ENCODE results near the gene RPS24. TPM values are rescaled to one million over a fixed set of nuclear protein-coding genes. Genes with fewer than 3 reads are reported as not detected.

Gene RPS24
- total and polyA plus RNA-seq, 8 donors: 599 to 3,548 (median 970) TPM

GRCh38 chr10:78041170-78042057 is 7.8 kb downstream of the RPS24 start:
- H3K36me3 ChIP-seq: peaks cover 7 to 49% (median 22%) of the 10 kb centered on the region in 3 donors
- intact Hi-C loops (cut with DNase I): loop anchor here in 1 of 3 donors (10.0 kb wide), 1 partner anchor 613 kb away; no protein-coding TSS in a partner anchor
- H3K27me3 ChIP-seq: no peaks in the 10 kb centered on the region
- H3K27ac ChIP-seq: no peak overlapping the region
- WGBS, 2 donors: 74 to 77% methylated on average over 5 of the region's 5 CpGs
- H3K9me3 ChIP-seq: no peaks in the 10 kb centered on the region
- no peak for FAIRE-seq
- H3K4me1 ChIP-seq: peaks cover 8 to 22% (median 12%) of the 10 kb centered on the region in 3 donors
- no peak for TF ChIP-seq CTCF (IDR thresholded peaks at IDR 0.05)
- no peak overlapping the region for H3K4me3 ChIP-seq
- no peak for ATAC-seq
- no peak for DNase-seq

GRCh38 chr10:78042058-78042751 is 8.5 kb downstream of the RPS24 start:
- Histone ChIP-seq H3K4me1 (peaks cover 0 to 14% (median 11%) of the 10 kb centered on the region in 3 donors), H3K27me3 (no peaks in the 10 kb centered on the region), H3K4me3 (no peak overlapping the region), H3K36me3 (peaks cover 7 to 41% (median 22%) of the 10 kb centered on the region in 3 donors), H3K27ac (no peak overlapping the region), H3K9me3 (no peaks in the 10 kb centered on the region)
- intact Hi-C loops (cut with DNase I): loop anchor here in 1 of 3 donors (10.0 kb wide), 1 partner anchor 613 kb away; no protein-coding TSS in a partner anchor
- no peak for ATAC-seq
- WGBS, 2 donors: 79 to 91% methylated on average over 2 of the region's 2 CpGs
- FAIRE-seq: no peak
- no peak for DNase-seq
- TF ChIP-seq CTCF (IDR thresholded peaks at IDR 0.05): no peak

DNA sequence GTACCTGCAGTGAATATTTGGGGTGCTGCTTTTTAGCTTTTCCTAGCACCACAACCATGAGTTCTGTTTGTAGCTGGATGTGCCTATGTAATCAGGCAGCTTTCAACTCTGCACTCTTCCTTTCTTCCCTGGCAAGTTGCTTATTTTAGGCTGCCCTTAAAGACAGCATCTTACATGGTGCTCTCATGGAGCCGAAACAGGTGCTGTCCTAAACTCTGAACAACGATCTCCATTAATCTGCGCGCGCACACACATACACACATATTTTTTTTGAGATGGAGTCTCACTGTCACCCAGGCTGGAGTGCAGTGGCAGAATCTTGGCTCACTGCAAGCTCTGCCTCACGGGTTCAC is 9.1 kb downstream of the RPS24 start:
- intact Hi-C loops (cut with DNase I): loop anchor here in 1 of 3 donors (10.0 kb wide), 1 partner anchor 612 kb away; no protein-coding TSS in a partner anchor

GRCh38 chr10:78044179-78044578 is 10.5 kb downstream of the RPS24 start:
- peaks cover 0 to 2% (median 0%) of the 10 kb centered on the region in 3 donors for H3K4me1 ChIP-seq
- intact Hi-C loops (cut with DNase I): loop anchor here in 1 of 3 donors (10.0 kb wide), 1 partner anchor 611 kb away; no protein-coding TSS in a partner anchor

More for the DNA sequence above, 9.1 kb downstream of the RPS24 start:
- 94 to 96% methylated on average over 6 of the region's 6 CpGs for WGBS, 2 donors
- FAIRE-seq (no peak), ATAC-seq (no peak), DNase-seq (no peak)
- Histone ChIP-seq H3K4me3 (no peak overlapping the region), H3K36me3 (peaks cover 7 to 36% (median 22%) of the 10 kb centered on the region in 3 donors), H3K4me1 (peaks cover 0 to 9% (median 6%) of the 10 kb centered on the region in 3 donors), H3K27ac (no peak overlapping the region), H3K27me3 (no peaks in the 10 kb centered on the region), H3K9me3 (no peaks in the 10 kb centered on the region)
- no peak for TF ChIP-seq CTCF (IDR thresholded peaks at IDR 0.05)

More at GRCh38 chr10:78044179-78044578, 10.5 kb downstream of the RPS24 start:
- Histone ChIP-seq H3K9me3 (no peaks in the 10 kb centered on the region), H3K27me3 (no peaks in the 10 kb centered on the region), H3K4me3 (no peak overlapping the region), H3K36me3 (peaks cover 2 to 22% (median 16%) of the 10 kb centered on the region in 3 donors), H3K27ac (no peak overlapping the region)
- no peak for TF ChIP-seq CTCF (IDR thresholded peaks at IDR 0.05)
- ATAC-seq (no peak), DNase-seq (no peak), FAIRE-seq (no peak)

All from pancreas (tissue), 10 donors.